Middle frontal gyrus (tissue), 1 donor: Measurements from ENCODE around the gene SH2D4B.

ENCODE experiments used
- DNase-seq: peaks from one replicate; pipeline ENCODE4 v3.0.0-alpha.2; 2015; ENCODE audit warnings: low spot score; ENCODE audit errors: extremely low spot score

SH2D4B gene

GRCh38 chr10:80537736-80538480, at the start of gene SH2D4B:
Gene SH2D4B, plus strand, starts transcription at chr10:80537902. Its CDS starts 430 bp downstream, at chr10:80538332.
- no peak for DNase-seq

GRCh38 chr10:80488539-80489066, 49.1 kb upstream of the SH2D4B start:
- no peak for DNase-seq

DNA sequence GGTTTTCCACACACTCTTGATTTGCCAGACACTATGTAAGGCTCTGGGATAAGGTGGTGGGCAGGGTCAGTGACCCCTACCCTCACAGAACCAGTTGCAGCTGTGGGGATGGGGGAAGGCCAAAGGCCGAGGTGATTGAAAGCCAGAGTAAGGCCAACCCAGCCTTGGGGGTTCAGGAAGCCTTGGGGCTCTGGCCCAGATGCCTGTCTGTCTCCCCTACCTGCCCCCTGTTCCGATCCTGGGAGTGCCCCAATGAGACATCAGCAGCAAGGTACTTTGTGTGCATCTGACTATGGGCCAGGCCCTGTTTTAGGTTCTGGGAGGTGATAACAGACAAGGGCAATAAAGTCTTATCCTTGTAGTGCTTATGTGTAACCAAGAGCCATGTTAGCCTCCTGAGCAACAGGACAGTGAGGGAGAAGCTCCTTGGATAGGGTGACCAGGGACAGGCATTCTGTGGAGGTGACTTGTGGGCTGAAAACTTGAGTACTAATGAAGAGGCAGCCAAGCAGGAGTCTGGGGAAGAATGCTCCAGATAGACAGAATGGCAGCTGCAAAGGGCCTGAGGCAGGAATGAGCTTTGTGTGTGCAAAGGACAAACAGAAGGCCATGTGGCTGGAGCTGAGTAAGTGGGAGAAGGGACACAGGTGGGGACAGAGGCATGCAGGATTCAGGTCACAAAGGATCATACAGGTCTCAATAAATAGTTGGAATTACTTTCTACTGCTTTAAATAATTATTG, 48.2 kb upstream of the SH2D4B start:
- DNase-seq, result no peak

DNA sequence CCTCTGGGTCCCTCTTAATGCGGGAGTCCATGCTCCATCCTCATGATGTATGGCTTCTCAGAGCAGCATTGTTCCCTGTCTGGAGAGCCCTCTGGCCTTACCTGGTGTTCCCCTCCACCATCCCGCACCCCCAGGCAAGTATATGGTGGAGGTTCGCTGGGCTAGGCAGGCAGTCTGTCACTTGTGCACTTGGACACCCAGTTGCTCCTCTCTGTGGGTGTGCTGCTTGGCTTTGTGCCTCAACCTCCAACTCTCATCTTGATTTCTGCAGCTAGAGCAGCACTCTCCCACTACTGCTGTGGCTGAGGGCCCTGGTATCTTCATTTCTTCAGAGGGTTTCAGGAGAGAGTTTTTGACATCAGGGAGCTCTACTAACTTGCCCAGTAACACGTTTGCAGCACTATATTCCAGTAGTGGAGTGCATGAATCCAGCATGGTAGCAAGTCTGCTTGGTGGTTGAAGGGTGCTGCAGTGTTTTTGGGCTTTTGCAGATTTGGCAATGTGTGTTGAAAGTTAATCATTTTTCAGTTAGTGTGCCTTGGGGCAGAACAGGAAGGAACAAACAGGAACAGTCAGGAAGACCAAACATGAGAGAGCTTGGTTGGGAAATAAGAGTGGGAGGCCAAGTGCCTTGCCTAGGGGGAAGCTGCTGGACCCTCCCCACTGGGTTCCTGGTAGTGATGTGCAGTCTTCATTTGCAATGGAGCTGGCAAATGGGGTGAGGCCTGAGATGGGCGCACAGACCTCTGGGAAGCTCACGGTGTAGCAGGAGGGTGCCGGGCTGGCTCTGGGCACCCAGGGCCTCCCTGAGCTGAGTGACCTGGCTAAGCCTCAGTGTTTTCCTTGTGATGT, 46.2 kb upstream of the SH2D4B start:
- no peak for DNase-seq

GRCh38 chr10:80492848-80493521, 44.7 kb upstream of the SH2D4B start:
- DNase-seq, result no peak

GRCh38 chr10:80493522-80494051, 44.1 kb upstream of the SH2D4B start:
- DNase-seq, result no peak

- DNase-seq, result no peak
Observed at GRCh38 chr10:80496555-80497172, 41.0 kb upstream of the SH2D4B start.

DNA sequence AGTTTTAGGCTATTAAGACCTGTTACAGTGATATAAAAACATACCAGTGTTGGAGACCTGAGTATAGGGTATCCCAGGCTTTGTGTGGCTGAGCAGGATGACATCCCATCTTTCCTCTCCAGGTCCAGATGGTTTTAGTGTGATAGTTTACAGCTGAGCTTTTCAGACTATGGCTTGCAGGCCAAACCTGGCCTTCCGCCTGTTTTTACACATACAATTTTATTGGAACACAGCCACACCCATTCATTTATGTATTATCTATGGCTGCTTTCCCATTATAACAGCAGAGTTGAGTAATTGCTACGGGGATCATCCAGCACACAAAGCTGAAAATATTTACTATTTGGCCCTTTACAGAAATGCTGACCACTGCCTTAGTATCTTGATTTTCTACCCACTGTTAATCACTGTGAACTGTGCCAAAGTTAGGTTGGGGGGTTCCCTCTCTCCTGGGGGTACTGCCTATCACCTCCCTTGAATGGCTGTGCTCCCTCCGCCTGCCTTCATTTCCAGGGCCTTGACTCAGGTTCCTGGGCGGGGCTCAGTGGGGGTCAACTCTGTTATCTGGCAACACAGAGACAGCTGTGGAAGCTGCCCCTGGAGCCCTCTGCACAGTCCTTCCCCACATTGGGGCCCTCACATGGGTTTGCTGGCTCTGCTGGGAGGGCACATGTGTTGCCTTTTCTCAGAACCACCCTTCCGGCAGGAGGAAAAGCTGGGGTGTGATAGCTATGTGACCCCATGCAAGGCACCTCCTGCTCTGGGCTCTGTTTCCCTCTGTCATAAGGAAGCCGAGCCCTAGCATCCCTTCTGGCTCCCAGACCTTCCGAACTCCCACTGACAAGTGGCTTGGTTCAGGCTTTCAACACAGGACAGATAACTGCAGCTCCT, 40.3 kb upstream of the SH2D4B start:
- no peak for DNase-seq

- no peak for DNase-seq
Observed at GRCh38 chr10:80498078-80498832, 39.4 kb upstream of the SH2D4B start.

- DNase-seq, result no peak
Observed at GRCh38 chr10:80498833-80499741, 38.6 kb upstream of the SH2D4B start.

DNA sequence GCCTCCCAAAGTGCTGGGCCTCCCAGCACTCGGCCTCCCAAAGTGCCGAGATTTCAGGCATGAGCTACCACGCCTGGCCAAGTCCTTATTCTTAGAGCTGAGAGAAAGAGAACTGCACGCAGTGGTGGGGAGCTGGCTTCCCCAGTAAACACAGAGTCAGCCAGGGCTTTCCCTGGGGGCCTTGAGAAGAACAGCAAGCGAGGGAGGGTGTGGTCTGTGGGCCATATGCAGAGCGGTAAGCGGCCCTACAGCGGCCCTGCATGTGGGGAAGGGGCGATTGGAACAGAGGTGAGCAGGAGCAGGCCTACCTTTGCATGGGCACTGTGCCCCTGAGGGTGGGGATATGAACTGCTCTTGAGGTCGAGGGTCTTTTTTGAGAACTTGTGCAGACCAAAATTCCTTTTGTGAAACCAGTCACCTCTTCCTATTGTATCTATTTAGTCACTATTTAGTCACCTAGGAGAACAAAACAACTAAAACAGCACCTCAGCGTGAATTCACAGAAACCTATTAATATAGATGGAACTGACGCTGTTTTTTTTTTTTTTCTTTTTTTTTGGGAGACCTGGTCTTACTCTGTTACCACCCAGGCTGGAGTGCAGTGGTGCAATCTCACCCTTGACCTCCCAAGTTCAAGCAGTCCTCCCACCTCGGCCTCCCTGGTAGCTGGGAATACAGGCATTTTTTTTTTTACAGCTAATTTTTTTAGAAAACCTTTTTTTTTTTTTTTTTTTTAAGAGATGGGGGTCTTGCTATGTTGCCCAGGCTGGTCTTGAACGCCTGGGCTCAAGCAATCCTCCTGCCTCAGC, 36.9 kb upstream of the SH2D4B start:
- DNase-seq, result no peak

DNA sequence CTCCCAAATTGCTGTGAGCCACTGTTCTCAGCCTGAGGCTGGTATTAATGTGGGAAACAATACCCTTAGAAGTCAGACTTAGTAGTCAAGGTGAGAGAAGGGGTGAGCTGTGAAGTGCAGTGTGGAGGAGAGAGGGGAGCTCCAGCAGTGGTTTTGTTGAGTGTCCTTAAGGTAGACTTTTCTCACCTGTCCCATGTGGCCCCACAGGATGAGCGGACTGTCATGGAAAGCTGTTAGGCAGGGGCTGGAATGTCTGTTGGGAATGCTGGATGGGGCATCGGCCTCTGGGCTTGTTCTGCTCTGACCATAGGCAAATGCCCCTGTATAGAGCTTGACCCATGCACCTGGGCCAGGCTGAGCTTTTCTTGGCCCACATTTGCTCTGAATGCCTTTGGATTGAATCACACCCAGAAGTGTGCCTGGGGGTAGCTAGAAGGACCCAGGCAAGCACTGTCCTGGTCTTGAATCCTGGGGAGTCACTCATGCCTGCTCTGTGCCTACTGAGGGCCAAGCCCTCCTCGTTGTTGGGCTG, 36.3 kb upstream of the SH2D4B start:
- DNase-seq, result no peak

DNA sequence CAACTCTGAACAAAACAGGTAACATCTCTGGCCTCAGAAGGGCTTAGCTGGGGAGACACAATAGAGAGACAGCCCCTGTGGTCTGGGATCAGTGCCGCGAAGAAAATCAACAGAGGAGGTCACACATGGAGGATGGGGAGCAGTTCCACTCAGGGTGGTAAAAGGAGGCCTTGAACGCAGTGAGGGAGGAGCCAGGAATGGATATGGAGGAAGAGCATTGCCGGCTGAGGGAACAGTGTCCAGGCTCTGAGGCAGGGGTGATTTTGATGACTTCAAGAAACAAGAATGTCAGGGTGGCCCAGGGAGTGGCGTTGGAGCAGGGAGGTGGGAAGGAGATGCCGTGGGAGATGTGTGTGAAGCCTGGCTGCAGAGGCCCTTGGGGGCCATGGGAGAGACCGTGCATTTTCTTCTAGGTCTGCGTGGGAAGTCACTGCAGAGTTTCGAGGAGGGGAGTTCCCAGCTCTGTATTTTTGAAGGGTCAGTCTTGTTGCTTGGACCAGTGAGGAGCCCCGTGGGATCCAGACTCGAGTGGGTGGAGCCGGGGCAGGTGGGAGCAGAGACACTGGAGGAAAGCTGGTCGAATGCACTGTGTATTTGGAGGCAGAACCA, 35.7 kb upstream of the SH2D4B start:
- no peak for DNase-seq

GRCh38 chr10:80502621-80503583, 34.8 kb upstream of the SH2D4B start:
- no peak for DNase-seq
